GM18873 (cell line): Measurements from ENCODE around the gene BRIP1.
A peak's percentile ranks its signal among the peaks of the same experiment; 100 is the strongest.
"Not testable (repeated sequence)": the region's sequence is repeated elsewhere in the genome, so short reads cannot be mapped to it uniquely, and the experiment has no call there.

Experiments used
- ATAC-seq: cut with Tn5 transposase; IDR thresholded peaks from one replicate; pipeline ENCODE4 v1.9.1; 2021; ENCODE audit warnings: mild to moderate bottlenecking, moderate library complexity, moderate number of reproducible peaks; ENCODE audit not compliant: unreplicated experiment, low FRiP score

The BRIP1 gene

DNA sequence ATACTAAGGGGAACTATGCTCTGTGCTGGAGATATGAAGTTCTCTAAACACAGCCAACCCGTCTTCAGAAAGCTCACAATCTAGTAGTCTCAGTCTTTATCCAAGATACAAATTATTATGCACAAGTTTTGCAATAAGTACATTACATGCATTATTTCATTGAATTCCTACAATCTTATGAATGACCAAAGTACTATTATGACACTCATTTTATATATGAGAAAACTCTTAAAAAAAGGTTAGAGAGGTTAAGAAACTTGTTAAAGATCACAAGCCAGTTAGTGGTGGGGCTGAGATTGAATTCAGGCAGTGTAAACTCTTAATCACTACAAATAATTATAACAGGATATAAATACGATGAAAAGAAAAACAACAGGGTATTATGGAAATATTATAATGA, 4.7 kb upstream of the BRIP1 start:
- ATAC-seq, result no peak

DNA sequence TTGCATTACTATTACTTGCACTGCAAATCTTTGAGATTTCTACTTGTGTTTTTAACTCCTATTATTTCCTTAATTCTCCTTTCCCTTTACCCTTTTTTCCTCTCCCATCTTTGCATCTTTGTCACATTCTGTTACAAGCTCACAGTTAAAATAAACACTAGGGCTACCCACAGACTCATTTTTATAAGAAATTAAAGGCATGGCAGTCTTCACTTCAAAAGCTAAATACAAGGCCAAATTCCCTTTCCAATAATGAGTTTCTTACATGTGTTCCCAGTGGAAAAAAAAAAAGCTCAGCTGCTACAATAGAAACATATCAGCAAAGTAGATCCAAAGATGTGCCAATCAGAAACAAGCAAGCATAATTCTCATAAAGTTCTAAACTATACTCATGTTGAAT, 3.7 kb upstream of the BRIP1 start:
- no peak for ATAC-seq

DNA sequence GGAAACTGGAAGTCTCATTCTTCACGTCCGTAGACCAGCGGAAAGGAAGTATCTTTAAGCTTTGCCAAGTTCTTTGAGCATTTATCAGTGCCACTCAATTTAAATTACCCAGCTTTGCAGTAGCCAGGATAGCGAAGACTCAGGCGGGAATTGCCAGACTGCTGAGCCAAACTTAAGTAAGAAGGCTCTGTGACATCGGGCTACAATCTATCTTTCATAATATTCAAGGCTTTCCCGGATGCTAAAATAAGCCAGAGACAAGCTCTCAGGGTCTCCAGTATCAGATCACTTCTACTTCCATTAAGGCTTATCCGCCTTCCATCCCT, 436 bp upstream of the BRIP1 start:
- peak; percentile 12 for ATAC-seq

DNA sequence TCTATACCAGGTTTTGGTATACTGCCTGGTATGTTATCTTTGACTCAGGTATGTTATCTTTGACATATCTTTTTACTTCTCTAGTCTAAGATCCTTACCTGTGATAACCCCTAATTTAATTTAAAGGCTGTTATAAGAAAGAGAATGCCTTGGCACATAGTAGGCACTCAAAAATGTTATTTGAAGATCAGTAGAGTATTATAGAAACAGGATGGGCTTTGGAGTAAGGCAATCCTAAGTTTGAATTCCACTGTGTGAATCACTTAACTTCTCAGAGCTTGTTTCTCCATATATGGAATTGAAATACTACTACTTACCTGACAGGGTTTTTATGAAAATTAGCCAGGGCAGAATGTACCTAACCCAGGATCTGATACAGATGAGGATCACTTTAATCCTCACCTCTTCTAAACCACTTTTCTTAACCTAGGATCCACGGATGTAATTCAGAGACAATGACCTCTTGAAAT, 1.2 kb downstream of the BRIP1 start:
- no peak for ATAC-seq

DNA sequence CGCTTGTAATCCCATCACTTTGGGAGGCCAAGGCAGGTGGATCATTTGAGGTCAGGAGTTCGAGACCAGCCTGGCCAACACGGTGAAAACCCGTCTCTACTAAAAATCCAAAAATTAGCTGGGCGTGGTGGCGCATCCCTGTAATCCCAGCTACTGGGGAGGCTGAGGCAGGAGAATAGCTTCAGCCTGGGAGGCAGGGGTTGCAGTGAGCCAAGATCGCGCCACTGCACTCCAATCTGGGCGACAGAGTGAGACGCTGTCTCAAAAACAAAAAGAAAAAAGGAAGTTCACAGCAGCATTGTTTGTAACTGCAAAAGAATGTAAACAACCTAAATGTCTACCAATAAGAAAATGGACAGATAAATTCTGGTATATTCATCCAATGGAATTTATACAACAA, 2.9 kb downstream of the BRIP1 start:
- ATAC-seq, result not testable (repeated sequence)

DNA sequence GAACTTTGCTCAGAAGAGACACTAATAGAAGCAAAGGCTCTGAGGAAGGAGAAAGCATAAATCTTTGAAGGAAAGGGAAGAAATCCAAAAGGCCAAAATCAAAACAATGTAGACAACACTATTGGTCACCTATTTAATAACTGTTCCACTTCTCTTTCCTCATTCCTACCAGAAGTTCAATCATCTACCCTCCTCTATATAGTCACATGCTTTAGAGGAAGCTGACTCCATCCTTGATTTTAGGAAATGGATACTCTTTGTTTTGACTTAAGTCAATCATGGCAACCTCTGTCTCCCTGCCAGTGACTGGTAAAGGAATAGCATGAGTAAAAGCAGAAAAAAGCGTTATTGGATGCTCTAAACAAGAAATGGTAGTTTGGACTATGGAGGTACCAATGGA, 7.3 kb downstream of the BRIP1 start:
- ATAC-seq, result no peak

DNA sequence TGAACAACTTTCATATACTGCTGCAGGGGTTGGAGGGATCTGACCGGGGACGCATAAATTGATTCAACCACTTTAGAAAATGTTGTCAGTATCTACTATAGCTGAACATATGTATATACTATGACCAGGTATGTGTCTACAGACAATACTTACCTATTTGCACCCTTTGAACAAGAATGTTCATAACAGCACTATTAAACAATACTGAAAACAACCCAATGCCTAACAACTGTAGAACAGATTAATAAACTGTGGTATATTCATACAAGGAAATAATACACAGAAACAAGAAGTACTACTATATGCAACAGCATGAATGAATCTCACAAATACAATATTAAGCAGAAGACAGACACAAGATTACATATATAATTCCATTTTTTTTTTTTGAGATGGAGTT, 10.5 kb downstream of the BRIP1 start:
- ATAC-seq, result no peak

DNA sequence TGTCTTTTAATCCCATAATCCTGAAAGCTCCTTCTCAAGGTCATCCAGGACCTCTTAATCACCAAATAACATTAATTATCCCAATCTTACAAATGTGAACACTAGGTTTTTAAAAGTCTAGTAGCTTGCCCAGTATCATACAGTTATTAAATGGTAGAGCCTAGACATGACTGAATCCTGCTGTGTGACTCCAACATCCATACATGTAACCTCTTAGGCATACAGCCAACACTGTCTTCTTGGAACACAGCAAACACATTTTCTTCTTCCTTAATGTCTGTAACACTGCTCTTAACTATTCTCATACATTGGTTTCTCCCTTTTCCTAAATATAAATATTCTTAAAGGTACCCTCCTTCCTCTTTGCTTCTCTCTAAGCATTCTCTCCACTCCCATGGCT, 13.7 kb downstream of the BRIP1 start:
- no peak for ATAC-seq

DNA sequence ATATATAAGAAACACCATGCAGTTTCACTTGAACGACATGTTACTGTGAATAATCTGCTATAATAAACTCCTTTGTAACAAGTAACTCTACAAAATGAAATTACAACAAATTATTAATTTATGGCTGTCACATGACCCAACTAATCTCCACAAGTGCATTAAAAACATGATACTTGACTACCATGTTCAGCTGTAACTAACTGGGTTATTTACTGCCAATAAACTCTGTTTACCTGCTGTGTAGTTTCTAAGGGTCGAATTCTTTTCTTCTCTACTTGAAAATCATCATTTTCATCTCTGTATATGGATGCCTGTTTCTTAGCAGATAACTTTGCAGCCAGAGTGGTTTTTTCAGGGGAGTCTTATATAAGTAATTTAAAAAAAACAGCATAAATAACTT, 14.4 kb downstream of the BRIP1 start:
- no peak for ATAC-seq

DNA sequence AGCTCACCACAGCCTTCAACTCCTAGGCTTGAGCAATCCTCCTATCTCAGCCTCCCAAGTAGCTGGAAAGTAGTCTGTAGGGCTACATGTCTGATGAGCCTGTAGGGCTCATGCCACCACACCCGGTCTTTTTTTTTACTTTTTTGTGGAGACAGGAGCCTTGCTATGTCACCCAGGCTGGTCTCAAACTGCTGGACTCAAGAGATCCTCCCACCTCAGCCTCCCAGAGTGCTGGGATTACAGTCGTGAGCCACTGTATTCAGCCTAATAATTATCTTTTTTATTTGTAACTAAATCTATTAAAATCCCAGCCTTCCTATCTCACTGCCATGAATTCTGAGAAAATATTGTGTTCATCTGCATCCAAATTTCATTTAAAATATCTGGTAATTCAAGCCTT, 15.1 kb downstream of the BRIP1 start:
- ATAC-seq, result no peak

DNA sequence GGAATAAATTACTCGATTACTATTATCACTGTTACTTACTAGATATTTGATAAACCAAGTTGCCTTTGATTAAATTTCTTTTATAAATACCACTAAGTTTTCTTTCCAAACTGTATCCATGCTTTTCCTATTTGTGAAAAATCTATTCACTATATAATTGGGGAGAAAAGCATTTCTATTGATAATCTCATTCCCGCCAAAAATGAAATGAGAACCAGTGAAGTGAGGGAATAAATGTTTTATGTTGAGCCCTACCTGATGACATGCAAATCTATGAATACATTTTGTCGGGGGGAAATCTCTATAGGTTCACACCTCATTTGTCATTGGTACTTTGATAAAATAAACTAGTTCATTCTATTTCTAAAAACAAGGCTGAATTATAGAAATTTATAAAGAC, 15.7 kb downstream of the BRIP1 start:
- ATAC-seq, result no peak

DNA sequence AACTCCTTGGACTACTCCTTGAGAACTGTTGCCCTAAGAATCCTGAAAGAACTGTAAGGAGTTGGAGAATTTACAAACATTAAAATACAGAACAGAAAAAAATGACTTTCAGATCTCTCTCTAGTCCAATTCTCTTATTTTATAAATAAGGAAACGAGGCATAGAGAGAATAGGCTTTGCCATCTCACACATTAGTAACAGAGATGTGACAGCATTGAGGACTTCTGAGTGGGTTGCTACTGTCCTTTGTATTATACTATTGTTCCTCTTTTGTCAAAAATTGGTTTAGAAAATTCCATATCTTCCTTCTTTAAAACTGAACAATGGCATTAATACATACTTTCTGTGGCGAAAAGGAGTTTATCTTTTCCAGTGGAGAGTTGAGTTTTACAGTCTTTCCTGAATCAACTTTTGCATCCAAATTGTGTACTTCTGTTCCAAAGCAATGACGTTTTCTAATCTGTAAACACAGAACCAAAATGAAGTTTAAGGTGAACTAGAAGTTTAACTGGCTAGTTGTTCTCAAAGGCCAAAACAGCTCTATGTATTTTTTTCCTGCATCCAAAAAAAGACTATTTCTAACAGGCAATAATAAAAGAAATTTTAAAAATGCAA, 16.5 kb downstream of the BRIP1 start:
- ATAC-seq, result no peak

DNA sequence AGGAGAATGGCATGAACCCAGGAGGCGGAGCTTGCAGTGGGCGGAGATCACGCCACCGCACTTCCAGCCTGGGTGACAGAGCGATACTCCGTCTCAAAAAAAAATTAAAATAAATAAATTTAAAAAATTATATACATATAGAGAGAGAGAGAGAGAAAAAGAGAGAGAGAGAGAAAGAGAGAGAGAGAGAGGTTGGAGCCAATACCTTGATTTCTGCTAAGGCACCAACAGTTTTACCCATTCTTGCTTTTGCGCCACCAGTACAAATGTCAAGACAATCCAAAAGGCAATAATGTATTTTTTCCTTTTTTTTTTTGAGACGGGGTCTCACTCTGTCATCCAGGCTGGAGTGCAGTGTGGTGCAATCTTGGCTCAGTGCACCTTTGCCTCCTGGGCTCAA, 17.2 kb downstream of the BRIP1 start:
- no peak for ATAC-seq

DNA sequence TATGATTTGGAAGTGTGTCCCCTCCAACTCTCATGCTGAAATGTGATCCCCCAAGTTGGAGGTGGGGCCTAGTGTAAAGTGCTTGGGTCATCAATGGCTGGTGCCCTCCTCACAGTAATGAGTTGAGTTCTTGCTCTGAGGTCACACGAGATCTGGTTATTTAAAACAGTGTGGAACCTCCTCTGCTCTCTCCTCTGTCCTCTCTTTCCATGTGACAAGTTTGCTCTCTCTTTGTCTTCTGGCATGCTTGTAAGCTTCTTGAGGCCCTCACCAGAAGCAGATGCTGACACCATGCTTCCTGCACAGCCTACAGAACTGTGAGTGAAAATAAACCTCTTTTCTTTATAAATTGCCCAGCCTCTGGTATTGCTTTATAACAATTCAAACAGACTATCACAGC, 19.9 kb downstream of the BRIP1 start:
- ATAC-seq, result no peak

DNA sequence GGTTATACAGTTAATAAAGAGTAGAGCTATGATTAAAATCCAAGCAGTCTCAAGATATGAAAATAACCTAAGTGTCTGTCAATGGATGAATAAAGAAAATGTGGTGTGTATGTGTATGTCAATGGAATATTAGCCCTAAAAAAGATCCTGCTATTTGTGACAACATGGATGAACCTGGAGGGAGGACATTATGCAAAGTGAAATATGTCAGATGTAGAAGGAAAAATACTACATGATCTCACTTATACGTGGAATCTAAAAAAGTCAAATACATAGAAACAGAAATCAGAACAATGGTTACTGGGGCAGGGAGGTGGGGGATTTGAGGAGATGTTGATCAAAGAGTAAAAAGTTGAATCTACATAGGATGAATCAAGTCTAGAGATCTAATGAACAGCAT, 20.4 kb downstream of the BRIP1 start:
- no peak for ATAC-seq

DNA sequence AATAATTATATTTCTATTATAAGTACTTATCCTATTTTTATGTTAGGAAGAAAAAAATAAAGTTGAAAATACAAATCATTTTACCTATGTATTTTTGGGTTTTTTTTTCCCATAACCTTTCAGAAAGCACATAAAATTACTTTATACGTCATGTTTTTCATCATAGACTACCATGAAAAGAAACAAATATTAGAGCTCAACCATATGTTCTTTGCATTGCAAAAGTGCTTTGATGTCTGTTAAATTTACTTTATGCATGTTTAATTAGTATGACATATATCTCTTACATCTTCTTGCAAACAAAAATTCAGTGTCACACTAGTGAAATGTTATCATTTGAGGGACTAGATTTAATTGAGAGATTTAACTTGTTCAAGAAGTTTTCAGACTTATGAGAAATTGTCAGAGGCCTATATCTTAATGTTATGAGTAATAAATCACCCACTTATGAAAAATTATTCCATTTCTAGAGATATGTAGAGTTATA, 24.0 kb downstream of the BRIP1 start:
- no peak for ATAC-seq

DNA sequence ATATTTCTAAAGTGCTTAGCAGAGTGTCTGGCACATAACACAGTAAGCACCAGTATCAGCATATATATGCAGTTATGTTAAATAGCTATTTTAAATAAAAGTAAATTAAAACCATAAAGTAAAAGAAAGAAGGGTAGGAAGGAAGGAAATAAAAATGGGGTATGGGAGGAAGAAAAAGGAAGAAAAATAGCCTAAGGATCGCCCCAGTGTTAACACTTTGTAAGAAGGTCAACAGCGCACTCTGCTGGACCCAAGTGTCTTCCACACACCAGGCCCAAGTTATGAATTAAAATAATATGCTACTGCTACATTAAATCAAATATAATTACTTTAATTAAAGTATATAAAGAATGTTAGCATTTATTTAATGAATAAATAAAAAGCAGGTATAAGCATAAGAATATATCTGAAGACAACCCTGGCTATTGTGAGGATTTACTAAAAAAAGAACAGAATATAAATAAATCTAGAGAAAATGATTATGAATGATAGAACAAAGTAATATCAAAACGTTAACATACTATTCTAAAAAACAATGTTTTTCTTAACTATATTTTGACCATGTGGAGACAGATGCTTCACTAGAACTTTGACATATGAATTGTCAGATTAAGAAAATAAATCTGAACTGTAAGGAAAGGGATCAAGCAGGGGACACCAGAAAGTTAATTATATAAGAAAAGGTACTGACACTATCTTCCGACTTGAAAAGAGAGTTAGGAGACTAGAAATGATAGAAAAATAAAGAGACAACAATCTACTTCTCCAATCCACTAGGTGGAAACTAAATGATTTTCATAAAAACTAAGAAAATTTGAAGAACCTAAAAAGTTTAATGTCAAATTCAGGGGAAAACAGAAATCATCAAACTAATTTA, 25.9 kb downstream of the BRIP1 start:
- no peak for ATAC-seq

DNA sequence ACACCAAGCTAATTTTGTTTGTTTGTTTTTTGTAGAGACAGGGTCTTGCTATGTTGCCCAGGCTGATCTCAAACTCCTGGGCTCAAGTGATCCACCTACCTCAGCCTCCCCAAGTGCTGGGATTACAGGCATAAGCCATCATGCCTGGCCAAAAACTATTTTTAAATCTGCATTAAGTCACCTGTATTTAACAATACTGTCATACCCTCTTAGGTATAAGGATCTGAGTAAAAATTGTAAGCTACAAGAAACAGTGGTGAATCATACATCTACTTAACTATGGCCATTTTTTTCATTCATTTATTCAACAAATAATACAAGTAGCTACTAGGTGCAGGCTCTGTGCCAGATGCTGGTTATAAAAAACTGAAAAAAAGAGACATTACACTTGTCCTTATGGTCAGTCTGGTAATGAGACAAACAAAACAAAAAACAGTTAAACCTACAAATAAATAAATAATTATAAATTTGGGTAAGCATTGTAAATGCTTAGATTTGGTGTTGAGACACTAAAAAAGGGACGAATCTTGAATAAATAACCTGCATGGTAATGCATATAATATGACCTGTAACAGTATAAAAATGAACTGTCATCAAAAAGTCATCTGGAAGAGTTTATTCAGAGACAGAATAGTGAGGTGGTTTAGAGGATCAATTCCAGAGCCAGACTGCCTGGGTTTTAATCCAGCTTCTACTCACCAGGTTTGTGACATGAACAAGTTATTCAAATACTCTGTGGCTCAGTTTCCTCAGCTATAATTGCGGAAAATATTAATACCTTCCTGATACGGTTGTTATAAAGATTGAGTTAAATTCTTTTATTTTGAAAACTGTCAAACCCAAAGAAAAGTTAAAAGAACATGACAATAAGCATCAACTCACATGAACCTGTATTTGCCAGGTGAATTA, 26.8 kb downstream of the BRIP1 start:
- no peak for ATAC-seq

DNA sequence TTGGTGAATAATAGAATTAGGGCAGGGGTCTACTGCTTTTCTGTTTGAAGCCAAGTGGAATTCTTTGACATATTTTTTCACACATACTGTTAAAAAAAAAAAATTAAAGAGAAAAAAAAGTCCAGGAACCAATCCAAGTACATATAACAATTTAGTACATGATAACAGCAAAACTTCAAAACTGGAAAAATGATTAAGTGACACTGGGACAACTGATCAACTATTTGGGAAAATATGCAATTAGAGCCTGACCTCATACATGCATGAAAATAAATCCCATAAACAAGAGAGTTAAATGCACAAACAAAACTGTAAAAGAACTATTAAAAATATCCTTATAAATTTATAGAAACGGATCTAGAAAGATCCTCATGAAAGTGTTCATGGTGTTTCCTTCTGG, 27.7 kb downstream of the BRIP1 start:
- ATAC-seq, result no peak

DNA sequence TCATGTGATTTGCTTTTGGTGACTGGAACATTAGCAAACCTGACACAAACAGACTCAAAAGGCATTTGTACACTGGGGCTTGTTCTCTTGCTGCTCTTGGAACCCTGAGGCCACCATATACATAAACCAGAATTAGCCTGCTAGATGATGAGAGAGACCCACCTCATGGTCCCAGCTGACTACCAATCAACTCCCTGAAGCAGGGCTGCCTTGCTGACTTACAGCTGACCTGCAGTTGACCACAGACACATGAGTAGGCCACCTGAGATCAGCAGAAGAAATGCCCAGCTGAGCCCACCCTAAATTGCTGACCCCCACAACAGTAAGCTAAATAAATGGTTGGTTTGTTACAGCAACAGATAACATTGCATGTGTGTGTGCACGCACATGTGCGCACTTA, 28.7 kb downstream of the BRIP1 start:
- no peak for ATAC-seq

DNA sequence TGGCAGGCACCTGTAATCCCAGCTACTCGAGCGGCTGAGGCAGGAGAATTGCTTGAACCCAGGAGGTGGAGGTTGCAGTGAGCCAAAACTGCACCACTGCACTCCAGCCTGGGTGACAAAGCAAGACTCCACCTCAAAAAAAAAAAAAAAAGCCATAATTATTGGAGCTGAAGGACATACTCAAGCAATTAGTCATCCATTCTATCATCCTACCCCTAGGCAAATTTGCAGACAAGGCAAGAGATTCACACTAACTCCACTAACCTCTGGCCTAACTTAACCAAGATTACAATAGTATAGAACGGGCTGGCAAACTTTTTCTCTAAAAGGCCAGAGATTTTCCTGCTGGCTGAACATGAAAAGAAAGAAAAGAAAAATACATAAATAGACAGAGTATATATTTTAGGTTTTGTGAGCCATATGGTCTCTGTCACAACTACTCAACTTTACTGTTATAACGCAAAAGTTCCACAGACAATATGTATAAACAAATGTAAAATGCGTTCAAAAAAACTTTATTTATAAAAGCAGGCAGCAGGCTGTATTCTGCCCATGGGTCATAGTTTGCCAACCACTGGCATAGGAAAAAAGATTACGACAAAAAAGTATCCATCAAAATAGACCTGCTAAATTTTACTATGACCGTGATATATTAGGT, 29.7 kb downstream of the BRIP1 start:
- no peak for ATAC-seq
